HK-2 (cell line): ENCODE measurements around the gene SPDYE11.
"Not testable (repeated sequence)": the region's sequence is repeated elsewhere in the genome, so short reads cannot be mapped to it uniquely, and the experiment has no call there.

Experiments
- DNase-seq: peaks from one replicate; pipeline ENCODE4 v3.0.0-alpha.2; 2018; ENCODE audit not compliant: unreplicated experiment

The SPDYE11 gene

GRCh38 chr7:73057811-73058210 is at the start of gene SPDYE11:
SPDYE11 (minus strand) TSS chr7:73057911; CDS start chr7:73056111, 1,800 bp downstream.
- DNase-seq = not testable (repeated sequence)

DNA sequence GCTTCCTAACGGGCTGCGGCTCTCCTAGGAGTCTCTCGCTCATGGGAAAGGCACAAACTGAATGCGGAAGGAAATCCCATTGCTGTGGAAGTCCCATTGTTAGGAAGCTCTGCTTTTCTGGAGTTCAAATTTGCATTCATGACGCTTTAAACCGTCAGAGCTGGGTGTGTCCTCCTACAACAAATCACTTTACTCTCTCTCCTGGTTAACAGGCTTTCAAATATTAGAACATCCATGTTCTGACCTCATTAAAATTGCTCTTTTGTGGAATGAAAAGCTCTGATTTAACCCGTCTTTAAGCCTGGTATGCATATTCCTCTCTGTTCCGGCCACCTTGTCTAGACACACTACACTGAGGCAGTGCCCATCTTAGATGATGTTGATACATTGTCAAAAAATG is 28.2 kb upstream of the SPDYE11 start, which contains the start of gene SPDYE9:
Gene SPDYE9, minus strand, starts transcription at position 101 of the 400 bp plus-strand sequence. CDS start 1,800 bp downstream, outside the sequence.
- not testable (repeated sequence) for DNase-seq

DNA sequence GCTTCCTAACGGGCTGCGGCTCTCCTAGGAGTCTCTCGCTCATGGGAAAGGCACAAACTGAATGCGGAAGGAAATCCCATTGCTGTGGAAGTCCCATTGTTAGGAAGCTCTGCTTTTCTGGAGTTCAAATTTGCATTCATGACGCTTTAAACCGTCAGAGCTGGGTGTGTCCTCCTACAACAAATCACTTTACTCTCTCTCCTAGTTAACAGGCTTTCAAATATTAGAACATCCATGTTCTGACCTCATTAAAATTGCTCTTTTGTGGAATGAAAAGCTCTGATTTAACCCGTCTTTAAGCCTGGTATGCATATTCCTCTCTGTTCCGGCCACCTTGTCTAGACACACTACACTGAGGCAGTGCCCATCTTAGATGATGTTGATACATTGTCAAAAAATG is 28.0 kb downstream of the SPDYE11 start, which contains the start of gene SPDYE8:
Gene SPDYE8, minus strand, starts transcription at position 101 of the 400 bp plus-strand sequence. CDS start 1,800 bp downstream, outside the sequence.
- not testable (repeated sequence) for DNase-seq

- not testable (repeated sequence) for DNase-seq
Observed at GRCh38 chr7:73006491-73006890, 51.2 kb downstream of the SPDYE11 start.

DNA sequence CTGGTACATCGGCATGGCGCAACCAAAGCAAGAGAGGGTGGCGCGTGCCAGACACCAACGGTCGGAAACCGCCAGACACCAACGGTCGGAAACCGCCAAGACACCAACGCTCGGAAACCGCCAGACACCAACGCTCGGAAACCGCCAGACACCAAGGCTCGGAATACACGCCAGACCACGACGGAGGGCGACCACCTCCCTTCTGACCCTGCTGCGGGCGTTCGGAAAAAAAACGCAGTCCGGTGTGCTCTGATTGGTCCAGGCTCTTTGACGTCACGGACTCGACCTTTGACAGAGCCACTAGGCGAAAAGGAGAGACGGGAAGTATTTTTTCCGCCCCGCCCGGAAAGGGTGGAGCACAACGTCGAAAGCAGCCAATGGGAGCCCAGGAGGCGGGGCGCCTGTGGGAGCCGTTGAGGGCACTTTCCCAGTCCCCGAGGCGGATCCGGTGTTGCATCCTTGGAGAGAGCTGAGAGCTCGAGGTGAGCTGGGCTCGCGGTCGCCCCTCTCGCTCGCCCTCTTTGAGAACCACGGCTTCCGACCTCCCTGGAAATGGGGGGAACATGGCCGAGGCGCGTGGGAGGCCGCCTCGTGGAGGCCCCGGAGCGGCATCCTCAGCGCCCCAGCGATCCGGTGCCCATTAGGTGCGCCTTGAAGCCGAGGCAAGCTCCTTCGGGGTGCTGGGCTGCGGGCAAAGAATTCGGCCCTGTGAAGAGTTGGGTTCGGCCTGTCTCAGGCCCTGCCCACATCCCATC is 51.8 kb downstream of the SPDYE11 start:
- DNase-seq = peak; percentile 87

DNA sequence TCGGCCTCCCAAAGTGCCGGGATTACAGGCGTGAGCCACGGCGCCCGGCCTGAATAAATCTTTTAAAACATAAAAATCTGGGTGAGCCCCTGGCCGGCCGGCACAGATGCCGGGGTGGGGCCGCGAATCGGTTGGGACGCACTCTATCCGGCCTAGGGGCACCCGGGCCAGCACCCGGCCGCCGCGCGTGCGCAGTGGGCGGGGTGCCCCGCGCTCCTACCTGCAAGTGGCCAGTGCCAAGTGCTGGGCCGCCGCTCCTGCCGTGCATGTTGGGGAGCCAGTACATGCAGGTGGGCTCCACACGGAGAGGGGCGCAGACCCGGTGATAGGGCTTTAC is 52.4 kb downstream of the SPDYE11 start:
- DNase-seq = not testable (repeated sequence)

DNA sequence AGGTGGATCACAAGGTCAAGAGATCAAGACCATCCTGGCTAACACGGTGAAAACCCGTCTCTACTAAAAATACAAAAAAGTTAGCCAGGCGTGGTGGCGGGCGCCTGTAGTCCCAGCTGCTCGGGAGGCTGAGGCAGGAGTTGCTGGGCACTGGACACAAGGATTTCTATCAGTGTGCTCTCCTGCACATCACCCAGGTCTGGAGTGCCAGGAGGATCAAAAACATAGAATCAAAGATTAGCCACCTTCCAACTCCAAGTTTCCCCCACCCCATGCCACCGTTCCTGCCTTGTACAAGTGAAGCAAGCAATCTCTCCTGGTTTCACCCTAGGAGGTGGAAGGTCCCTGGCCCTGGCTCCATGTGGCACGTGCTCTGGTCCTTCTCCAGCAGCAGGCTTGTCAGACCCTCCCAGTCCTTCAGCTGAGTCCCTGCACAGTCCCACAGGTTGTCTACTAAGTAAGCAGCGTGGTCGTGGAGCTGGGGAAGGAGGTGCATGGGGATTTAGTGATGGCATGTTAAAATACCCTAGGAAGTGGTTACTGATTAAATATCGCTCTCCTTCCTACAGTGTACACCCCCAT is 59.7 kb downstream of the SPDYE11 start:
- DNase-seq = not testable (repeated sequence)
